Ishikawa (cell line): ENCODE data around the gene CTNNA3.

Source experiments
- CEBPB ChIP-seq: IDR thresholded peaks from 2 replicates; pipeline ENCODE4 v1.6.1; 2012
- EP300 ChIP-seq: IDR thresholded peaks from 2 replicates; pipeline ENCODE4 v1.6.1; 2012; ENCODE audit warnings: borderline replicate concordance
- FOXM1 ChIP-seq: IDR thresholded peaks from 2 replicates; pipeline ENCODE4 v1.6.1; 2012; ENCODE audit warnings: low read depth, borderline replicate concordance
- TF ChIP-seq, protein P1 (sequence below): IDR thresholded peaks from 2 replicates; pipeline ENCODE4 v1.6.1; 2012; ENCODE audit warnings: low read depth, mild to moderate bottlenecking

DNA sequence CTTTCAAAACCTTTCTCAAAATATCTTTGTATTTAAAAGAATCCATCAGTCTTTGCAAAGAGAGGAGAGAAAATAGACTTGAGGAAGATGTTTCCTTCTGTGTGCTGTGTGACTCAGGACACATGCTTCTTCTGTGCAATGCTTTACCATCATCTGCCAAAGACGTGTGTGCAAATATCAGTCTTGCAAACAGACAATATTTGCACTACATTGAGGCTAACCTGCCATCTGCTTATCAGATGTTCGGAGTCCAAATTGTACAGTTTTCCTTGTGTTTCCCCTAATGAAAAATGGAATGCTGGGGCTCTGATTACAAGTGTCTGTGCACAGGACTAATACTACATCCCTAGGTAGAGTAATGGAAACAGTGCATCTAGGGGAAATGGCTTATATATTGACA, 1123.3 kb downstream of the CTNNA3 start:
- TF ChIP-seq, protein P1, sequence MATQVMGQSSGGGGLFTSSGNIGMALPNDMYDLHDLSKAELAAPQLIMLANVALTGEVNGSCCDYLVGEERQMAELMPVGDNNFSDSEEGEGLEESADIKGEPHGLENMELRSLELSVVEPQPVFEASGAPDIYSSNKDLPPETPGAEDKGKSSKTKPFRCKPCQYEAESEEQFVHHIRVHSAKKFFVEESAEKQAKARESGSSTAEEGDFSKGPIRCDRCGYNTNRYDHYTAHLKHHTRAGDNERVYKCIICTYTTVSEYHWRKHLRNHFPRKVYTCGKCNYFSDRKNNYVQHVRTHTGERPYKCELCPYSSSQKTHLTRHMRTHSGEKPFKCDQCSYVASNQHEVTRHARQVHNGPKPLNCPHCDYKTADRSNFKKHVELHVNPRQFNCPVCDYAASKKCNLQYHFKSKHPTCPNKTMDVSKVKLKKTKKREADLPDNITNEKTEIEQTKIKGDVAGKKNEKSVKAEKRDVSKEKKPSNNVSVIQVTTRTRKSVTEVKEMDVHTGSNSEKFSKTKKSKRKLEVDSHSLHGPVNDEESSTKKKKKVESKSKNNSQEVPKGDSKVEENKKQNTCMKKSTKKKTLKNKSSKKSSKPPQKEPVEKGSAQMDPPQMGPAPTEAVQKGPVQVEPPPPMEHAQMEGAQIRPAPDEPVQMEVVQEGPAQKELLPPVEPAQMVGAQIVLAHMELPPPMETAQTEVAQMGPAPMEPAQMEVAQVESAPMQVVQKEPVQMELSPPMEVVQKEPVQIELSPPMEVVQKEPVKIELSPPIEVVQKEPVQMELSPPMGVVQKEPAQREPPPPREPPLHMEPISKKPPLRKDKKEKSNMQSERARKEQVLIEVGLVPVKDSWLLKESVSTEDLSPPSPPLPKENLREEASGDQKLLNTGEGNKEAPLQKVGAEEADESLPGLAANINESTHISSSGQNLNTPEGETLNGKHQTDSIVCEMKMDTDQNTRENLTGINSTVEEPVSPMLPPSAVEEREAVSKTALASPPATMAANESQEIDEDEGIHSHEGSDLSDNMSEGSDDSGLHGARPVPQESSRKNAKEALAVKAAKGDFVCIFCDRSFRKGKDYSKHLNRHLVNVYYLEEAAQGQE = no peak
- TF ChIP-seq EP300 (no peak), CEBPB (no peak), FOXM1 (no peak)
